GM21717 (cell line): ENCODE data around the gene HLF.
A peak's percentile ranks its signal among the peaks of the same experiment; 100 is the strongest.

Experiments
- ATAC-seq: cut with Tn5 transposase; IDR thresholded peaks from one replicate; pipeline ENCODE4 v1.9.1; 2021; ENCODE audit warnings: mild to moderate bottlenecking, moderate library complexity; ENCODE audit not compliant: unreplicated experiment

HLF gene

DNA sequence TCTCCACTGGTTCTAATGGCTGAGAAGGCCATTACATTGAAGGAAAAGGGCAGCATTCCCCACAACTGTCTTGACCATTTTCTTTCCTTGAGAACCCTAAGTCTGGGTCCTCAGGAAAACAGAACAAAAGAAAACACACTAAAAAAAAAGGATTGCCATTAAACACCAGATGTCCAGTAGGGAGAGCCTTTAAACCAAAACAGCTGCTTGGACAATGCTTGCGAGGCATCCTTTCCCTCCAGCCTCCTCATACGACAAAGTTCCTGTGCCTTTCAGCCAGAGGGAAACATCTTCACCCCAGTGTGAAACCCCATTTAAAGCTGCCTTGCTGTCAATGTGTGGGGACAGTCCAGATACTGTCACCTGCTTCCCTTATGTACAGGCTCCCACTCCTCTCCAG is 82.6 kb downstream of the HLF start:
- ATAC-seq: no peak

DNA sequence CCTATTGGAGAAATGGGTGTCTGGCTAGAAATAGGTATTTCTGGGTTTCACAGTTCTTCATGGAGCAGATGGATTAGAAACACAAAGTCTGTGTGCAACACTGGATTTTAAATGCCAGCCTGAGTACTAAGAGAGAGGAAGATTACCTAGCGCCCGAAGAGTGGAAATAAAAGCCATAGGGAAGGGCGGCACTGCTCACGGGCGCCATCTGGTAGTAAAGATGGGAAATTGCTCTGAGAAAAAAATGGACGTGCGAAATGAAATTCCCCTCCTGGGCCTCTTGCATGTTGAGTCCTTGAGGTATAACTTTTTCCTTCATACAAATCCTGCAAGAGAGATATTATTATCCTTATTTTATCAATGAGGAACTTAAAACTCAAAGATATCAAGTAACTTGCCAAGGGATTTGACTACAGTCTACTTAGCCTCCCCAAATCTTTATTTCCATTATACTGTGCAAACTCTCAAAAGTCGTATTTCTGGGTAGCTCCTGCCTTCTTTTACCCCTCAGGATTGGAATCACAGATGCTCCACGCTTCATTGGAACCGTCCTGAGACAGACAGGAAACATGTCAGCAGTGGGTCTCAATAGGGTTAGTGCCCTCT is 84.1 kb downstream of the HLF start:
- peak; percentile 56 for ATAC-seq

GRCh38 chr17:55350825-55351205 is 86.1 kb downstream of the HLF start:
- no peak for ATAC-seq

DNA sequence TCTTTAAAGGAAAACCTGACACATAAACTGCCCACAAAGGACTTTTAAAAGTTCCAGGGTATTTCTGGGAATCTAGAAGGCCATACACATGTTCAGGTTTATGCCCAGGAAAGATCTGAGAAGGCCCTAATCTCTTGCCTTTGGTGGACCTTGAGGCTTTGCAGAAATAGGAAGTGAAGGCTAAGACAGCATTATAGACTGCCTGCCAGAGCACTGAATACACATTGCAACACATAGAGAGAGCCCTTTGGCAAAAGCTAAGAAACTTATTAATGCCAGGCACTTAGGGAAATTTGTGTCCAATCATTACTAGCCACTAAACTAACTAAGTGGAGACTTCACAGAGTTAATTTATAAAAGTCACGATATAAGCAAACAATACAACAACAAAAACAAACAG is 86.5 kb downstream of the HLF start:
- ATAC-seq: no peak

- ATAC-seq: no peak
Measured at GRCh38 chr17:55354010-55354409, 89.2 kb downstream of the HLF start.

DNA sequence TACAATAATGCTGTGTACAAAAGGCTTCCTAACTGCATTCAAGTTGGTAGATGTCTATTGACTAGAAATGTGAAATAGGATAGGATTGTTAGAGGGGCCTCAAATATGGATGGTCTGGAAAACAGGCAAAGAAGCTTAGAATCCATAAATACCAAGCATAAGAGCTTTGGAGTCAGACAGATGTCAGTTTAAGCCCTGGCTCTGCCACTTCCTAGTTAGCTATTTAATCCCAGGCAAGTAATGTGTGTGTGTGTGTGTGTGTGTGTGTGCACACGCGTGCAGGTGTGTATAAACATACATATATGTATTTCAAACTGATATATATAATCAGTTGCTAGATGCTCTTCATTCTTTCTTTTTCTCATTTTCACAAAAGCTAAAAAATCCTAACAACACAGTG is 90.2 kb downstream of the HLF start:
- ATAC-seq: no peak

- peak; percentile 90 for ATAC-seq
Measured at GRCh38 chr17:55356434-55357328, 91.9 kb downstream of the HLF start.

GRCh38 chr17:55360971-55361370 is 96.2 kb downstream of the HLF start:
- no peak for ATAC-seq

DNA sequence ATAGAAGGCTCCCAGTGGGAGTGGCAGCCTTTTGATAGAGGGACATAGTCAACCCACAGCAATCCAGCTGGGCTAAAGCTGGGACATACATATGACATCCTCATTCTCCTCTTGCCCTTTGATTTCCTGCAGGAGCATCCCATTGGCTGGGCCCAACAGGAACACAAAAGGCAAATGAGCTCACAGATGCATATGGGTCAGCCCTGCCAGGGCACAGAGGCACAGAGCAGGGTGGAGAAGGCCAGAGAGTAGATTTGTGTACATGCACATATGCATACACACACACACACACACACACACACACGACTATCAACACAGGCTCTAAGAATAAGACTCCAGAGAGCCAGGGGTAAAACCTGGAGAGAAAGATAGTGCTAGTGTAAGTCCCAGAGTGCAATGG is 98.3 kb downstream of the HLF start:
- no peak for ATAC-seq

DNA sequence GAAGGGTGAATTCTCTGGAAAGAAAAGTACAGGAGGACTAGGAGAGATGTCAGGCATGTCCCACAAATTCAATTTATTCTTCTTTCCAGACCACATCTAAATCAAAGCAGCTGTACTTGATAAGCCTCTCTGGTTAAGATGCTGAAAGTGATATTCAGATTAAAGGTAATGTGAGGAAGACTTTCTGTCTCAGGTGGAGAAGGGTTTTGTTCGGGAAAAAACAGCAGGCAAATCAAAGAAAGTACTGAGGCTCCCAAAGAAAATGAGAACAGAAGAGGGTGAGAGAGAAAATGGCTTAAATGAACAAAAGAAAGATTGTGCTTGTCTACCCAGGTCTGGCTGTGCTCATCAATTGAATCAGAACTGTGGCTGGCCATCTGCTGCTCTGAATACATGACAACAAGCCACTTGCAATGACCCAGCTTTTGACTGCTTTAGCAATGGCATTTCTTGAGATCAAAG is 101.3 kb downstream of the HLF start:
- ATAC-seq: no peak

DNA sequence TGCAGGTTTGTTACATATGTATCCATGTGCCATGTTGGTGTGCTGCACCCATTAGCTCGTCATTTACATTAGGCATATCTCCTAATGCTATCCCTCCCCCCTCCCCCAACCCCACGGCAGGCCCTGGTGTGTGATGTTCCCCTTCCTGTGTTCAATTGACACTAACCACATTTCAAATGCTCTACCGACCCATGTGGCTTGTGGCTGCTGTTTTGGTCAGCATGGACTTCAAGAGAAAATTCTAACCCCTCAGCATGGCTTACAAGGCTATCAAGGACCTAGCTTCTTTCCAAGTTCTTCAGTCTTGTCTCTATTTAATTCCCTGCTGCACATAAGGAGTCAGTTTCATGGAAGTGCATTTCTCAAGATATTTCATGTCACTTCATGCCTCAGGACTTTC is 103.9 kb downstream of the HLF start:
- ATAC-seq: no peak
